Karpas-422 (cell line): ENCODE measurements around the gene RASL11B. TPM values are rescaled to one million over a fixed set of nuclear protein-coding genes. Genes with fewer than 3 reads are reported as not detected.

Experiments
- DNase-seq: peaks from one replicate; pipeline ENCODE4 v3.0.0-alpha.2; 2015
- H2AFZ ChIP-seq: fragments of 200-600 bp; sonication (generic); 2 replicates; pipeline ENCODE4 v1.6.1; 2014; ENCODE audit warnings: antibody characterized with exemption, low read length, mixed read lengths
- H3K27ac ChIP-seq: fragments of 200-600 bp; sonication (generic); 2 replicates; pipeline ENCODE4 v1.5.1; 2014; ENCODE audit warnings: mild to moderate bottlenecking, low read length, moderate library complexity
- H3K27me3 ChIP-seq: fragments of 200-600 bp; sonication (generic); 2 replicates; pipeline ENCODE4 v1.6.1; 2014; ENCODE audit warnings: low read length, mixed read lengths
- H3K36me3 ChIP-seq: fragments of 200-600 bp; sonication (generic); 2 replicates; pipeline ENCODE4 v1.6.1; 2014; ENCODE audit warnings: low read length, mixed read lengths; ENCODE audit not compliant: insufficient read depth
- H3K4me1 ChIP-seq: fragments of 200-600 bp; sonication (generic); 2 replicates; pipeline ENCODE4 v1.6.1; 2014; ENCODE audit warnings: mild to moderate bottlenecking, low read length, mixed read lengths
- H3K4me2 ChIP-seq: fragments of 200-600 bp; sonication (generic); 2 replicates; pipeline ENCODE4 v1.6.1; 2014; ENCODE audit warnings: low read length, low read depth, mild to moderate bottlenecking; ENCODE audit not compliant: poor library complexity, severe bottlenecking
- H3K4me3 ChIP-seq: fragments of 200-600 bp; sonication (generic); 2 replicates; pipeline ENCODE4 v1.5.1; 2014; ENCODE audit warnings: mild to moderate bottlenecking, antibody characterized with exemption, low read length, mixed read lengths
- H3K79me2 ChIP-seq: fragments of 200-600 bp; sonication (generic); 2 replicates; pipeline ENCODE4 v1.6.1; 2014; ENCODE audit warnings: mild to moderate bottlenecking, low read length, mixed read lengths
- H3K9ac ChIP-seq: fragments of 200-600 bp; sonication (generic); 2 replicates; pipeline ENCODE4 v1.6.0; 2014; ENCODE audit warnings: low read length
- H3K9me2 ChIP-seq: fragments of 200-600 bp; sonication (generic), shearing (Covaris generic); replicated peaks from 2 replicates; pipeline ENCODE4 v1.6.0; 2014; ENCODE audit warnings: mild to moderate bottlenecking, low read length, moderate library complexity; ENCODE audit not compliant: insufficient read depth
- H3K9me3 ChIP-seq: fragments of 300-700, 200-600 bp; sonication (generic); 2 replicates; pipeline ENCODE4 v1.6.1; 2014; ENCODE audit warnings: low read length, mixed read lengths
- H4K20me1 ChIP-seq: fragments of 200-600 bp; sonication (generic); 2 replicates; pipeline ENCODE4 v1.6.1; 2014; ENCODE audit warnings: mild to moderate bottlenecking, antibody characterized with exemption, low read length, low read depth; ENCODE audit not compliant: insufficient read depth
- total RNA-seq: library from RNA; depleted of rRNA; stranded (reverse); fragments of >200 nt; shearing (Covaris generic); gene quantifications from 2 replicates; pipeline ENCODE4 v1.2.3, GENCODE V29; 2014; ENCODE audit warnings: low replicate concordance

Gene RASL11B
- total RNA-seq, 1 experiment from 2014 or later: not detected

DNA sequence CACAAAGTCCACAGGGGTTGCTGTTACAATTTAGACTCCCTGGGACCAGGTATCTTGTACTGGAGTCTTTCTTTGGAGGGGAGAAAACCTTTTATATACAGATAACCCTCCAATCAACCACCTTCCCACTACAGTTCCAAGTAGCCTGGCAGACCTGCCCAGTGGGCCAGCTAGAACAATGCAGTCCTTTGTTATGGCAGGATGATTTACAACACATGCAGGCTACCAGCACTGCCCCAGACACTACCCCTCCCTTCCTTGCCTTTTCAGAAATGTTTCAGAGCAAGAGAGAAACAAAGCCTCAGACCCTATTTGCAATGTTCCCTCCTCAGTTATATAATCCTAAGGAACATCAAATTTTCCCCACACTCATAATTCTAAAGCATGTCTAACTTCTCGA lies 11.1 kb downstream of the RASL11B start:
- Histone ChIP-seq H3K36me3 (no peaks in the 10 kb centered on the region), H3K9ac (no peak overlapping the region), H3K27me3 (no peaks in the 10 kb centered on the region), H3K4me3 (no peak overlapping the region), H4K20me1 (no peaks in the 10 kb centered on the region), H3K9me3 (no peaks in the 10 kb centered on the region), H3K4me1 (no peaks in the 10 kb centered on the region), H2AFZ (no peak overlapping the region), H3K27ac (no peak overlapping the region), H3K9me2 (no peaks in the 10 kb centered on the region), H3K79me2 (no peaks in the 10 kb centered on the region), H3K4me2 (no peak overlapping the region)
- DNase-seq: no peak

DNA sequence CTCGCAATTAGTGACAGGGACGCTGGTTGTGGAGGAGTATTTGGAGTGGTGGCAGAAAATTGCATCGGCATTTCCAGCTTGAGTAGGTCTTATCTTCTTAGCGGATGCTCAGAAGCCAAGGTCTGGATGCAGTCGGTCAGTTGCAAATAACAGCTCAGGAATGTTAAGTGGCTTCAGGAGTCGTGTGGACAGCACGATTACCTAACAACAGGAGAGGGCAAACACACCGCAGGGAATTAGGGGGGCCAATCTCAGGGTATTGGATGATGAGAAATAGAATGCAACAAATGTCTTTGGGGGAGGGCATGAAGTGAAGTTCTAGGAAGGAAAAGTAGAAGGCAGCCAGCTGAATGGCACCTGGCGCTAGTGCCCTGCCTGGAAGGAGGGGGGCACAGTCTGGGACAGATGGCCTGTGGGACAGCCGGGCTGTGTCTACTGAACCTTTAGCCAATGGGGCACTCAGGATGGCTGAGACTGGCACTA lies 11.8 kb downstream of the RASL11B start:
- Histone ChIP-seq H2AFZ (no peak overlapping the region), H3K4me3 (no peak overlapping the region), H4K20me1 (no peaks in the 10 kb centered on the region), H3K9me3 (no peaks in the 10 kb centered on the region), H3K9me2 (no peaks in the 10 kb centered on the region), H3K4me2 (no peak overlapping the region), H3K9ac (no peak overlapping the region), H3K79me2 (no peaks in the 10 kb centered on the region), H3K4me1 (no peaks in the 10 kb centered on the region), H3K27ac (no peak overlapping the region), H3K27me3 (no peaks in the 10 kb centered on the region), H3K36me3 (no peaks in the 10 kb centered on the region)
- DNase-seq: no peak

DNA sequence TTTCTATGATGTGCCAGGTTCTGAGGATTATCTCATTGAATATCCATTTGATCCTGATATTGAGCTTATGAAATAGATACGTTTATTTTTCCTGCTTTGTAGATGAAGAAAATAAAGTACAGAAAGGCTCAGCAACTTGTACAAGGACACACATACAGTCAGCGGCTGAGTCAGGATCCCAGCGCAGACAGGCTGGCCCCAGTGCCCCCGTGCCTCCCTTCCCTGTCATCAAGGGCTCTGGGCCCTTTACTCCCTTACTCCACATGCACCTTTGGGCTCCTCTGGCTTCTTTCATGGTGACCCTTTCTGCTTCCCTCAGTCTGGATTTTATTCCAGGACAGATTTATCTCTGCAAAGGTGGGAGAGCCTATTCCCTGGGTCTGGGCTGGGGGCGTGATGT lies 12.8 kb downstream of the RASL11B start:
- Histone ChIP-seq H3K79me2 (no peaks in the 10 kb centered on the region), H3K4me3 (no peak overlapping the region), H2AFZ (no peak overlapping the region), H3K9me2 (no peaks in the 10 kb centered on the region), H3K9ac (no peak overlapping the region), H3K9me3 (no peaks in the 10 kb centered on the region), H3K27ac (no peak overlapping the region), H3K36me3 (no peaks in the 10 kb centered on the region), H3K27me3 (no peaks in the 10 kb centered on the region), H3K4me1 (no peaks in the 10 kb centered on the region), H4K20me1 (no peaks in the 10 kb centered on the region), H3K4me2 (no peak overlapping the region)
- no peak for DNase-seq

DNA sequence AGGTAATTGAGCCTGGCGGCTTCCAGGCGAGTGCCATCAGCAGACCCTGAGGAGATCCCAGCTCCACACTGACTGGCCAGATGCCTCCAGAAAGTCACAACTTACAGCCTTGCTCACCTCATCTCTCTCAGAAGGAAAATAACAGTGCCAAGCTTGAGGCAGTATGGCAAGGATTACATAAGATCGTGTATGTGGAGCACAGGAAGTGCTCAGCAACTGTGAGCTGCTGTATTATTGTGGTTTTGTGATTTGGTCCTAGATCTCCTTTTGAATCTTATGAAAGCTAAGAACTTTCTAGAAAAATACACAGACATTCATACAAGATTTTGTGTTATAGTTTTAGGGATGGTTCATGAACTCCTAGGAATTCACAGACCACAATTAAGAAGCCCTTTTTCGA lies 14.0 kb downstream of the RASL11B start:
- Histone ChIP-seq H3K4me1 (no peaks in the 10 kb centered on the region), H3K9me3 (no peaks in the 10 kb centered on the region), H3K36me3 (no peaks in the 10 kb centered on the region), H3K4me3 (no peak overlapping the region), H2AFZ (no peak overlapping the region), H3K79me2 (no peaks in the 10 kb centered on the region), H3K27me3 (no peaks in the 10 kb centered on the region), H3K9ac (no peak overlapping the region), H3K9me2 (no peaks in the 10 kb centered on the region), H3K4me2 (no peak overlapping the region), H3K27ac (no peak overlapping the region), H4K20me1 (no peaks in the 10 kb centered on the region)
- no peak for DNase-seq

DNA sequence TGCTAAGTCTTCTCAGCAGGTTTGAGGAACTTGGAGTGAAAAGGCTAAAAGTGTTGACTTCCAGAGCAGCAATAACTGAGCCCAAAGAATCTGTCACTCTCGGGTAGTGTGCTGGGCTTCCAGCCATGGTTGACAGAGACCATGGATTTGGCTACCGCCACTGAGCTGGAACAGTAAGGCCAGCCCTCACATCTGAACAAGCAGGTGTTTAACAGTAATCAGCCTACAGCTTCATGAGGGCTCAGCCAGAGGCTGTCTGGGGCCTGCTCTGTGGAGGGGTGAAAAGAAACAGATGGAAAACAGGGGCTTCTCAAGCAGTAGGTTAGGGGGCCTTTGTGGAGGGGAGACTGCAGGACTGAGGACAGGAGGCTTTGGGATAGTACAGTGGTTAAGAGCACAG lies 14.9 kb downstream of the RASL11B start:
- Histone ChIP-seq H3K9ac (no peak overlapping the region), H3K9me3 (no peaks in the 10 kb centered on the region), H3K36me3 (no peaks in the 10 kb centered on the region), H3K4me1 (no peaks in the 10 kb centered on the region), H3K27me3 (no peaks in the 10 kb centered on the region), H3K9me2 (no peaks in the 10 kb centered on the region), H3K4me2 (no peak overlapping the region), H3K4me3 (no peak overlapping the region), H4K20me1 (no peaks in the 10 kb centered on the region), H3K79me2 (no peaks in the 10 kb centered on the region), H2AFZ (no peak overlapping the region), H3K27ac (no peak overlapping the region)
- DNase-seq: no peak

DNA sequence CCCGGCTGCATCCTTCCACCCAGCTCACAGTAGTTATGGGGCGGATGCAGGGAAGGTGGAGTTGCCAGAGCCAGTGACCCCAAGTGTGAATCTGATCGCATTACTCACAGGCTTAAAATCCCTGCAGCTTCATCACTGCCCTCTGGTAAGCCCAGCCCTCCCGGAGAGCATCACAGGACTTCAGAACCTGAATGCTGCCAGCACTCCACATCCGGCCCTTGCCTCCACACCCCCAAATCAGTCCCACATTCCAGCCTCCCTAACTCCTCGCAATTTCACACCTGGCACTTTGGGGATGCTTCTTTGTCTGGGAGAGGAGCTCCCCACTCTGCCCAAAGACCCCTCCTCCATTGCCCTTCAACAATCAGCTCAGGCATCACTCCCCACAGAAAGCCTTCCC lies 15.6 kb downstream of the RASL11B start:
- Histone ChIP-seq H4K20me1 (no peaks in the 10 kb centered on the region), H3K27ac (no peak overlapping the region), H2AFZ (no peak overlapping the region), H3K4me1 (no peaks in the 10 kb centered on the region), H3K4me3 (no peak overlapping the region), H3K79me2 (no peaks in the 10 kb centered on the region), H3K9me3 (no peaks in the 10 kb centered on the region), H3K9ac (no peak overlapping the region), H3K27me3 (no peaks in the 10 kb centered on the region), H3K4me2 (no peak overlapping the region), H3K36me3 (no peaks in the 10 kb centered on the region), H3K9me2 (no peaks in the 10 kb centered on the region)
- no peak for DNase-seq

DNA sequence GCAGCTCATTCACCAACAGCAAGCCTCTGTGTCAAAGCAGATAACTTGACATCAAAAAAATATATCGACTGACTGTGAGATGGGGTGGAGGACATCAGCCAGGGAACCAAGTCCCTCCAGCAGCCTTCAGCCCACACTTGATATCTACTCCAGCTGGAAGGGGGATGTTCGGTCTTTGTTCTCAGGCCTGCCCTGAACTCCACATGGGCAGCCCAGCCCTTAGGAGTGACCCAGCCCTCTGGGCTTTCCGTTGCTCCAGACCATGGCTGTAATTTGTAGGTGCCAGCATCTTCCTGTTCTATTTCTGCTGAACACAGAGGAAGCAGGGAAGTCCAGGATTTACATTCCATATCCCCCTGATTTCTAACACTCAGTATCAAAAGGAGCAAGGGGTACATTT lies 17.4 kb downstream of the RASL11B start:
- H3K27me3 ChIP-seq: no peaks in the 10 kb centered on the region
- H3K4me1 ChIP-seq: no peaks in the 10 kb centered on the region
- H3K36me3 ChIP-seq: no peaks in the 10 kb centered on the region
- no peak overlapping the region for H3K4me3 ChIP-seq
- no peaks in the 10 kb centered on the region for H4K20me1 ChIP-seq
- H3K4me2 ChIP-seq: no peak overlapping the region
- H3K27ac ChIP-seq: no peak overlapping the region
- DNase-seq: no peak
- H3K9ac ChIP-seq: no peak overlapping the region
- H3K9me3 ChIP-seq: no peaks in the 10 kb centered on the region
- H2AFZ ChIP-seq: no peak overlapping the region
- no peaks in the 10 kb centered on the region for H3K9me2 ChIP-seq
- H3K79me2 ChIP-seq: no peaks in the 10 kb centered on the region

DNA sequence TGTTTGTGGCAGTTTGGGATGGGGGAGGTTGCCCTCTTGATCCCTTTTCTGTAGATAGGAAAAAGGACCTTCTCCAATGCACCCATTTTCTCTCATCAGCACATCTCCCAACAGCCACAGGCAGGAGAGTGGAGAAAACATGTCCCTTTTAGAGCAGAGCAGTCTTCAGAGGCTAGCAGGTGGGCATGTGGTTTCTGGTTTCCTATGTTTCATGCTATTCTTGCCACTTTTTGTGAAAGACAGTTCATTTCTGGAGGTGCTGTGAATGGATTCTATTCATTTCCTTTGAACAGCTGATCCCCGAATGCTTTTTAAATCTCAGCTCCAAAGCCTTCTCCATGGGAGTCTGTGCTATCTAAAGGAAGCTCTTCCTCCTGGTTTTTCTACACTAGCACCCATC lies 18.9 kb downstream of the RASL11B start:
- H3K27ac ChIP-seq: no peak overlapping the region
- H3K4me1 ChIP-seq: no peaks in the 10 kb centered on the region
- no peak overlapping the region for H2AFZ ChIP-seq
- H4K20me1 ChIP-seq: no peaks in the 10 kb centered on the region
- H3K27me3 ChIP-seq: no peaks in the 10 kb centered on the region
- H3K9me3 ChIP-seq: no peaks in the 10 kb centered on the region
- DNase-seq: no peak
- no peaks in the 10 kb centered on the region for H3K9me2 ChIP-seq
- no peak overlapping the region for H3K4me3 ChIP-seq
- H3K36me3 ChIP-seq: no peaks in the 10 kb centered on the region
- H3K4me2 ChIP-seq: no peak overlapping the region
- no peaks in the 10 kb centered on the region for H3K79me2 ChIP-seq
- no peak overlapping the region for H3K9ac ChIP-seq

DNA sequence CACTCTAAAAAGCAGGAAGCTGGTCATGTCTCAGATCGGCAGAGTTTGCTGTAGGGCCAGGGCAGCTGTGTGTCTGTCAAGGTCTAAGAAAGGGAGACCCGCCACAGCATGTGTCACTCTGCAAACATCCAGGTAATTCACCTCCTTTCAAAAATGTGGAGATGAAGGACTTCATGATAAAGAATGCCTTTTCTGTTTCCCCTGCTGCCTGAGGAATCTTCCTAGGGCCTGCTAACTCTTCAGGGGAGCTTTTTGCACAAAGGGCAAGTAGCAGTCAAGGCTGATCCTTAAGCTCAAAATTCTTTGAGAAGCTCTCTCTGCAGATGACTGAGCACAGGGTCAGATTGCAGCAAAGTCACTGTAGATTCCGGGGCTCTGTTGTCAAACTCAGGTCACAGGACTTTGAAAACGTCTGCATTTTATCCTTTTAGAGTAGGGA lies 21.1 kb downstream of the RASL11B start:
- H3K4me2 ChIP-seq: no peak overlapping the region
- H3K27ac ChIP-seq: no peak overlapping the region
- no peaks in the 10 kb centered on the region for H3K4me1 ChIP-seq
- no peak overlapping the region for H3K4me3 ChIP-seq
- H3K79me2 ChIP-seq: no peaks in the 10 kb centered on the region
- no peaks in the 10 kb centered on the region for H3K36me3 ChIP-seq
- no peaks in the 10 kb centered on the region for H3K9me3 ChIP-seq
- H4K20me1 ChIP-seq: no peaks in the 10 kb centered on the region
- no peaks in the 10 kb centered on the region for H3K27me3 ChIP-seq
- H3K9me2 ChIP-seq: no peaks in the 10 kb centered on the region
- H2AFZ ChIP-seq: no peak overlapping the region
- H3K9ac ChIP-seq: no peak overlapping the region
- no peak for DNase-seq
